ENCODE measurements around the gene SVEP1. TPM values are rescaled to one million over a fixed set of nuclear protein-coding genes. Genes with fewer than 3 reads are reported as not detected.
"Not testable (repeated sequence)": the region's sequence is repeated elsewhere in the genome, so short reads cannot be mapped to it uniquely, and the experiment has no call there.

The SVEP1 gene
- total RNA-seq, 1 donor from 2014 or later, result 0.10 TPM

- DNase-seq, result no peak
- no peaks in the 10 kb centered on the region for H3K36me3 Mint-ChIP-seq (ENCODE audit: unreplicated experiment)
- no peak overlapping the region for H3K27ac Mint-ChIP-seq (ENCODE audit: unreplicated experiment)
- H3K9me3 Mint-ChIP-seq (ENCODE audit: unreplicated experiment), result no peaks in the 10 kb centered on the region
- no peaks in the 10 kb centered on the region for H3K27me3 Mint-ChIP-seq (ENCODE audit: unreplicated experiment)
- no peak overlapping the region for H3K4me3 Mint-ChIP-seq (ENCODE audit: unreplicated experiment)
- no peak for TF ChIP-seq CTCF (IDR thresholded peaks at IDR 0.05; ENCODE audit: partially characterized antibody, unreplicated experiment)
- no peaks in the 10 kb centered on the region for H3K4me1 Mint-ChIP-seq (ENCODE audit: low read depth, unreplicated experiment)
Measured at GRCh38 chr9:110620726-110621125, 41.2 kb upstream of the SVEP1 start.

- TF ChIP-seq CTCF (IDR thresholded peaks at IDR 0.05; ENCODE audit: partially characterized antibody, unreplicated experiment), result no peak
- H3K4me1 Mint-ChIP-seq (ENCODE audit: low read depth, unreplicated experiment), result no peaks in the 10 kb centered on the region
- no peaks in the 10 kb centered on the region for H3K27me3 Mint-ChIP-seq (ENCODE audit: unreplicated experiment)
- no peak overlapping the region for H3K27ac Mint-ChIP-seq (ENCODE audit: unreplicated experiment)
- H3K9me3 Mint-ChIP-seq (ENCODE audit: unreplicated experiment), result no peaks in the 10 kb centered on the region
- DNase-seq, result no peak
- H3K36me3 Mint-ChIP-seq (ENCODE audit: unreplicated experiment), result no peaks in the 10 kb centered on the region
- no peak overlapping the region for H3K4me3 Mint-ChIP-seq (ENCODE audit: unreplicated experiment)
Measured at GRCh38 chr9:110619831-110620230, 40.3 kb upstream of the SVEP1 start.

- no peaks in the 10 kb centered on the region for H3K36me3 Mint-ChIP-seq (ENCODE audit: unreplicated experiment)
- H3K27ac Mint-ChIP-seq (ENCODE audit: unreplicated experiment), result no peak overlapping the region
- DNase-seq, result no peak
- no peak for TF ChIP-seq CTCF (IDR thresholded peaks at IDR 0.05; ENCODE audit: partially characterized antibody, unreplicated experiment)
- H3K9me3 Mint-ChIP-seq (ENCODE audit: unreplicated experiment), result no peaks in the 10 kb centered on the region
- H3K4me3 Mint-ChIP-seq (ENCODE audit: unreplicated experiment), result no peak overlapping the region
- peaks cover 3% of the 10 kb centered on the region for H3K27me3 Mint-ChIP-seq (ENCODE audit: unreplicated experiment)
- no peaks in the 10 kb centered on the region for H3K4me1 Mint-ChIP-seq (ENCODE audit: low read depth, unreplicated experiment)
Measured at GRCh38 chr9:110615498-110615897, 36.0 kb upstream of the SVEP1 start.

GRCh38 chr9:110614576-110614975 lies 35.0 kb upstream of the SVEP1 start:
- not testable (repeated sequence) for H3K27ac Mint-ChIP-seq (ENCODE audit: unreplicated experiment); H3K4me3 Mint-ChIP-seq (ENCODE audit: unreplicated experiment); H3K9me3 Mint-ChIP-seq (ENCODE audit: unreplicated experiment); H3K36me3 Mint-ChIP-seq (ENCODE audit: unreplicated experiment); H3K4me1 Mint-ChIP-seq (ENCODE audit: low read depth, unreplicated experiment); DNase-seq; H3K27me3 Mint-ChIP-seq (ENCODE audit: unreplicated experiment)

- no peak overlapping the region for H3K4me3 Mint-ChIP-seq (ENCODE audit: unreplicated experiment)
- H3K27ac Mint-ChIP-seq (ENCODE audit: unreplicated experiment), result no peak overlapping the region
- no peak for DNase-seq
- no peaks in the 10 kb centered on the region for H3K9me3 Mint-ChIP-seq (ENCODE audit: unreplicated experiment)
- no peaks in the 10 kb centered on the region for H3K36me3 Mint-ChIP-seq (ENCODE audit: unreplicated experiment)
- peaks cover 3% of the 10 kb centered on the region for H3K27me3 Mint-ChIP-seq (ENCODE audit: unreplicated experiment)
- H3K4me1 Mint-ChIP-seq (ENCODE audit: low read depth, unreplicated experiment), result no peaks in the 10 kb centered on the region
- TF ChIP-seq CTCF (IDR thresholded peaks at IDR 0.05; ENCODE audit: partially characterized antibody, unreplicated experiment), result no peak
Measured at GRCh38 chr9:110606179-110606790, 26.7 kb upstream of the SVEP1 start.
